SK-N-SH treated with all-trans-retinoic acid at 6 μM for 48 hours (cell line): ENCODE results near the gene CNTN4.

Experiments used
- ATAC-seq: fragments of 200-7000 bp; cut with Tn5 transposase; 3 replicates; pipeline ENCODE4 v1.9.1; 2020; ENCODE audit warnings: mild to moderate bottlenecking, moderate library complexity
- ARNTL ChIP-seq: fragments of 450-650 bp; formaldehyde crosslinking; IDR thresholded peaks from 2 replicates; pipeline ENCODE4 v1.5.0; 2020; ENCODE audit warnings: low read depth, mild to moderate bottlenecking, moderate library complexity, borderline replicate concordance
- BACH2 ChIP-seq: fragments of 250-450 bp; sonication (Bioruptor Pico); IDR thresholded peaks from 2 replicates; pipeline ENCODE4 v1.9.0; 2021; ENCODE audit warnings: mild to moderate bottlenecking, borderline replicate concordance
- CREB5 ChIP-seq: fragments of 250-450 bp; sonication (Bioruptor Pico); IDR thresholded peaks from 2 replicates; pipeline ENCODE4 v1.5.1; 2020; ENCODE audit warnings: low read depth, mild to moderate bottlenecking, moderate library complexity
- CSDC2 ChIP-seq: fragments of 250-450 bp; sonication (Bioruptor Pico); IDR thresholded peaks from 2 replicates; pipeline ENCODE4 v1.5.0; 2020; ENCODE audit warnings: mild to moderate bottlenecking, moderate library complexity
- CSRNP3 ChIP-seq: fragments of 250-450 bp; sonication (Bioruptor Pico); IDR thresholded peaks from 2 replicates; pipeline ENCODE4 v1.5.1; 2021; ENCODE audit warnings: mild to moderate bottlenecking, moderate library complexity
- ESRRG ChIP-seq: fragments of 250-450 bp; sonication (Bioruptor Pico); IDR thresholded peaks from 2 replicates; pipeline ENCODE4 v1.6.1; 2021; ENCODE audit warnings: mild to moderate bottlenecking
- ISL1 ChIP-seq: fragments of 250-450 bp; sonication (Bioruptor Pico); IDR thresholded peaks from 2 replicates; pipeline ENCODE4 v2.1.2; 2022; ENCODE audit warnings: mild to moderate bottlenecking, moderate library complexity
- OSR1 ChIP-seq: fragments of 250-450 bp; sonication (Bioruptor Pico); IDR thresholded peaks from 2 replicates; pipeline ENCODE4 v1.8.0; 2022; ENCODE audit warnings: moderate library complexity, mild to moderate bottlenecking, inconsistent platforms
- PATZ1 ChIP-seq: fragments of 250-450 bp; sonication (Bioruptor Pico); IDR thresholded peaks from 2 replicates; pipeline ENCODE4 v1.8.0; 2020; ENCODE audit warnings: mild to moderate bottlenecking, moderate library complexity, borderline replicate concordance
- POU6F1 ChIP-seq: fragments of 250-450 bp; sonication (Bioruptor Pico); IDR thresholded peaks from 2 replicates; pipeline ENCODE4 v1.8.0; 2021; ENCODE audit warnings: low read depth, mild to moderate bottlenecking, moderate library complexity, borderline replicate concordance
- RARB ChIP-seq: fragments of 250-450 bp; sonication (Bioruptor Pico); IDR thresholded peaks from 2 replicates; pipeline ENCODE4 v1.8.0; 2021; ENCODE audit warnings: mild to moderate bottlenecking, moderate library complexity
- SNAI2 ChIP-seq: fragments of 250-450 bp; sonication (Bioruptor Pico); IDR thresholded peaks from 2 replicates; pipeline ENCODE4 v1.5.0; 2020; ENCODE audit warnings: mild to moderate bottlenecking, moderate library complexity
- TCF4 ChIP-seq: fragments of 250-450 bp; sonication (Bioruptor Pico); IDR thresholded peaks from 2 replicates; pipeline ENCODE4 v1.8.0; 2021; ENCODE audit warnings: mild to moderate bottlenecking, moderate library complexity, borderline replicate concordance
- TOX ChIP-seq: fragments of 250-450 bp; sonication (Bioruptor Pico); IDR thresholded peaks from 2 replicates; pipeline ENCODE4 v1.8.0; 2021; ENCODE audit warnings: mild to moderate bottlenecking, moderate library complexity, borderline replicate concordance
- TSHZ2 ChIP-seq: fragments of 250-450 bp; sonication (Bioruptor Pico); IDR thresholded peaks from 2 replicates; pipeline ENCODE4 v1.5.0; 2020; ENCODE audit warnings: mild to moderate bottlenecking, moderate library complexity
- ZC3H10 ChIP-seq: fragments of 250-450 bp; sonication (Bioruptor Pico); IDR thresholded peaks from 2 replicates; pipeline ENCODE4 v1.5.1; 2021; ENCODE audit warnings: mild to moderate bottlenecking, moderate library complexity
- ZFP3 ChIP-seq: fragments of 250-450 bp; sonication (Bioruptor Pico); IDR thresholded peaks from 2 replicates; pipeline ENCODE4 v1.5.0; 2020; ENCODE audit warnings: mild to moderate bottlenecking, moderate library complexity
- ZFP30 ChIP-seq: fragments of 450-650 bp; formaldehyde crosslinking; IDR thresholded peaks from 2 replicates; pipeline ENCODE4 v1.5.0; 2022; ENCODE audit warnings: mild to moderate bottlenecking, moderate library complexity
- ZNF565 ChIP-seq: fragments of 450-650 bp; formaldehyde crosslinking; conservative IDR thresholded peaks from 2 replicates; pipeline ENCODE4 v1.5.0; 2020; ENCODE audit warnings: low read depth, mild to moderate bottlenecking, moderate library complexity
- ZNF70 ChIP-seq: fragments of 450-650 bp; formaldehyde crosslinking; IDR thresholded peaks from 2 replicates; pipeline ENCODE4 v1.5.0; 2020; ENCODE audit warnings: mild to moderate bottlenecking, moderate library complexity
- ZNF8 ChIP-seq: fragments of 450-650 bp; formaldehyde crosslinking; IDR thresholded peaks from 2 replicates; pipeline ENCODE4 v1.5.0; 2020; ENCODE audit warnings: mild to moderate bottlenecking, moderate library complexity

Gene CNTN4

GRCh38 chr3:3005146-3005744, 906.6 kb downstream of the CNTN4 start (continued):
- no peak for TF ChIP-seq CSRNP3 (CRISPR knock-in tag)
- no peak for TF ChIP-seq RARB (CRISPR knock-in tag)
- no peak for TF ChIP-seq ZNF565 (CRISPR knock-in tag)
- no peak for TF ChIP-seq SNAI2
- TF ChIP-seq, all 23 proteins: peak for 0

GRCh38 chr3:3013317-3014052, 914.8 kb downstream of the CNTN4 start:
- TF ChIP-seq CSDC2 (CRISPR knock-in tag) (no peak), TSHZ2 (CRISPR knock-in tag) (no peak), POU6F1 (no peak), ZC3H10 (CRISPR knock-in tag) (no peak), CREB5 (CRISPR knock-in tag) (no peak), ARNTL (CRISPR knock-in tag) (no peak), ZNF70 (CRISPR knock-in tag) (no peak), TOX (no peak), ZNF8 (CRISPR knock-in tag) (no peak), TCF4 (no peak), ZFP3 (CRISPR knock-in tag) (no peak), OSR1 (CRISPR knock-in tag) (no peak), ZFP30 (CRISPR knock-in tag) (no peak), ESRRG (CRISPR knock-in tag) (no peak), ISL1 (CRISPR knock-in tag) (no peak), BACH2 (CRISPR knock-in tag) (no peak)
- ATAC-seq = no peak

- TF ChIP-seq ZNF8 (CRISPR knock-in tag) = no peak
- no peak; the same call in 2 of the 3 replicates for ATAC-seq
Measured at GRCh38 chr3:3015185-3016089, 916.8 kb downstream of the CNTN4 start.

GRCh38 chr3:3016226-3016625, 917.6 kb downstream of the CNTN4 start:
- no peak for ATAC-seq
- TF ChIP-seq ZC3H10 (CRISPR knock-in tag) = no peak
- no peak for TF ChIP-seq TSHZ2 (CRISPR knock-in tag)
- TF ChIP-seq PATZ1 (CRISPR knock-in tag) = no peak
- TF ChIP-seq ZFP3 (CRISPR knock-in tag) = no peak
- TF ChIP-seq CREB5 (CRISPR knock-in tag) = no peak
- no peak for TF ChIP-seq RARB (CRISPR knock-in tag)
- no peak for TF ChIP-seq ISL1 (CRISPR knock-in tag)
